Right lobe of liver (tissue), 6 donors: Measurements from ENCODE around the gene HOXB3. TPM values are rescaled to one million over a fixed set of nuclear protein-coding genes. Genes with fewer than 3 reads are reported as not detected.

Source experiments
- ATAC-seq, 4 donors: fragments of 200-7000 bp; cut with Tn5 transposase; one replicate each; pipeline ENCODE4 v1.9.1; 2020; ENCODE audit warnings: mild to moderate bottlenecking in 4 of 4, moderate library complexity in 4 of 4
- DNase-seq, 3 donors: peaks; one replicate each; pipeline ENCODE4 v3.0.0-alpha.2; 2020
- H3K27ac ChIP-seq, 3 donors: fragments of 200-600 bp; one replicate each; pipeline ENCODE4 v1.8.0; 2022
- H3K27me3 ChIP-seq, 2 donors: fragments of 200-600 bp; one replicate each; pipeline ENCODE4 v1.8.0; 2022
- H3K36me3 ChIP-seq, 4 donors: fragments of 200-600 bp; sonication (generic) in 1 of 4; one replicate each; pipeline versions ENCODE4 v1.5.1 to v1.8.0; 2017 to 2022; ENCODE audit warnings: control low read depth in 1 of 4
- H3K4me1 ChIP-seq, 4 donors: fragments of 200-600 bp; sonication (generic) in 1 of 4; one replicate each; pipeline versions ENCODE4 v1.5.1 to v1.8.0; 2017 to 2022; ENCODE audit warnings: control low read depth in 1 of 4
- H3K4me3 ChIP-seq, 3 donors: fragments of 200-600 bp; one replicate each; pipeline ENCODE4 v1.8.0; 2022
- H3K9me3 ChIP-seq, 4 donors: fragments of 200-600 bp; sonication (generic) in 1 of 4; one replicate each; pipeline versions ENCODE4 v1.5.1 to v1.8.0; 2017 to 2022; ENCODE audit warnings: control low read depth in 1 of 4
- POLR2A ChIP-seq: fragments of 450-650 bp; IDR thresholded peaks from one replicate; pipeline ENCODE4 v1.6.1; 2017; ENCODE audit warnings: antibody characterized with exemption, mild to moderate bottlenecking
- WGBS: methylation state at CpG from one replicate; pipeline ENCODE4 v1.1.6; 2018; ENCODE audit warnings: low coverage, low lambda C conversion rate; ENCODE audit not compliant: insufficient coverage; ENCODE audit errors: missing lambda C conversion rate; 5-methylcytosine and 5-hydroxymethylcytosine counted together
- intact Hi-C, 2 donors: fragments of 100-400 bp; cut with DNase I; formaldehyde crosslinking; loops; one replicate each; pipeline versions ENCODE4 v1.11.2 to v1.14.1; 2022
- total RNA-seq, 6 experiments: library from RNA; depleted of rRNA in 2 of 6; stranded (reverse); fragments of >200 nt in 2 of 6; fragmentation: NEBNext Ultra II Directional in 3 of 6; extraction: Animal tissue kit (Norgen Biotek cat#: 25700) in 3 of 6; gene quantifications; one replicate each; pipeline versions ENCODE4 v1.1.0 to v1.2.4, GENCODE V29; 2016 to 2023
- TF ChIP-seq, protein P1 (sequence below), 4 donors: fragments of 200-600 bp in 3 of 4; fragments of 450-650 bp in 1 of 4; IDR thresholded peaks; one replicate each; pipeline versions ENCODE4 v1.5.1 to v1.8.0; 2016 to 2022; ENCODE audit warnings: antibody characterized with exemption in 4 of 4, mild to moderate bottlenecking in 2 of 4
- donor health status: DM: no; HTN: yes; CAD: no.
- donor health status: DM: no; HTN: no; CAD: no.
- donor health status: DM: no; HTN: no; CAD: no.
- donor health status: DM: no; HTN: yes; CAD: no.
- donor health status: DM: no; HTN: yes; CAD: no.

Gene HOXB3
- total RNA-seq, 6 experiments from 2014 or later, result 0.99 to 3.2 (median 2.6) TPM

GRCh38 chr17:48593126-48593829, 3.2 kb upstream of the HOXB3 start, which contains the start of gene HOXB5:
HOXB5 (minus strand) TSS chr17:48593779; CDS start chr17:48593682, 97 bp downstream.
- TF ChIP-seq POLR2A, result no peak
- TF ChIP-seq, protein P1, sequence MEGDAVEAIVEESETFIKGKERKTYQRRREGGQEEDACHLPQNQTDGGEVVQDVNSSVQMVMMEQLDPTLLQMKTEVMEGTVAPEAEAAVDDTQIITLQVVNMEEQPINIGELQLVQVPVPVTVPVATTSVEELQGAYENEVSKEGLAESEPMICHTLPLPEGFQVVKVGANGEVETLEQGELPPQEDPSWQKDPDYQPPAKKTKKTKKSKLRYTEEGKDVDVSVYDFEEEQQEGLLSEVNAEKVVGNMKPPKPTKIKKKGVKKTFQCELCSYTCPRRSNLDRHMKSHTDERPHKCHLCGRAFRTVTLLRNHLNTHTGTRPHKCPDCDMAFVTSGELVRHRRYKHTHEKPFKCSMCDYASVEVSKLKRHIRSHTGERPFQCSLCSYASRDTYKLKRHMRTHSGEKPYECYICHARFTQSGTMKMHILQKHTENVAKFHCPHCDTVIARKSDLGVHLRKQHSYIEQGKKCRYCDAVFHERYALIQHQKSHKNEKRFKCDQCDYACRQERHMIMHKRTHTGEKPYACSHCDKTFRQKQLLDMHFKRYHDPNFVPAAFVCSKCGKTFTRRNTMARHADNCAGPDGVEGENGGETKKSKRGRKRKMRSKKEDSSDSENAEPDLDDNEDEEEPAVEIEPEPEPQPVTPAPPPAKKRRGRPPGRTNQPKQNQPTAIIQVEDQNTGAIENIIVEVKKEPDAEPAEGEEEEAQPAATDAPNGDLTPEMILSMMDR (IDR thresholded peaks at IDR 0.05), result no peak
- peak in 1 of 3 donors; percentile 35 for DNase-seq
- peak; percentile 9 to 11 (median 9) for ATAC-seq
- Histone ChIP-seq H3K36me3 (no peaks in the 10 kb centered on the region), H3K4me3 (peak within 1 kb of the TSS; percentile 10 to 32 (median 14)), H3K27me3 (peaks cover 0 to 43% of the 10 kb centered on the region in 2 donors), H3K9me3 (no peaks in the 10 kb centered on the region), H3K27ac (peak within 1 kb of the TSS; percentile 15 to 47 (median 44)), H3K4me1 (peaks cover 0 to 9% (median 0%) of the 10 kb centered on the region in 4 donors)
- 2% methylated on average over 20 of the region's 50 CpGs for whole genome bisulfite sequencing
- intact Hi-C loops, result no loop called here

- DNase-seq (no peak), ATAC-seq (peak in 3 of 4 donors; percentile 8 to 20 (median 14))
- intact Hi-C loops, result no loop called here
- Histone ChIP-seq H3K36me3 (no peaks in the 10 kb centered on the region), H3K4me3 (peak overlapping the region; percentile 10 to 32 (median 14)), H3K27me3 (peaks cover 0 to 36% of the 10 kb centered on the region in 2 donors), H3K9me3 (no peaks in the 10 kb centered on the region), H3K4me1 (peaks cover 0 to 2% (median 0%) of the 10 kb centered on the region in 4 donors), H3K27ac (peak overlapping the region in 2 of 3 donors; percentile 15 to 44)
- TF ChIP-seq, protein P1 (IDR thresholded peaks at IDR 0.05), result no peak
- TF ChIP-seq POLR2A, result no peak
- WGBS, result 11% methylated on average over 14 of the region's 14 CpGs
Measured at GRCh38 chr17:48592577-48592976, 2.5 kb upstream of the HOXB3 start.

GRCh38 chr17:48592057-48592514, 2.0 kb upstream of the HOXB3 start:
- Histone ChIP-seq H3K4me1 (no peaks in the 10 kb centered on the region), H3K36me3 (no peaks in the 10 kb centered on the region), H3K4me3 (peak overlapping the region; percentile 8 to 32 (median 14)), H3K27me3 (peaks cover 0 to 33% of the 10 kb centered on the region in 2 donors), H3K9me3 (no peaks in the 10 kb centered on the region), H3K27ac (peak overlapping the region in 1 of 3 donors; percentile 44)
- 27% methylated on average over 7 of the region's 33 CpGs for WGBS
- DNase-seq (peak in 1 of 3 donors; percentile 35), ATAC-seq (no peak)
- intact Hi-C loops, result no loop called here
- TF ChIP-seq POLR2A, result no peak
- TF ChIP-seq, protein P1 (IDR thresholded peaks at IDR 0.05), result no peak

DNA sequence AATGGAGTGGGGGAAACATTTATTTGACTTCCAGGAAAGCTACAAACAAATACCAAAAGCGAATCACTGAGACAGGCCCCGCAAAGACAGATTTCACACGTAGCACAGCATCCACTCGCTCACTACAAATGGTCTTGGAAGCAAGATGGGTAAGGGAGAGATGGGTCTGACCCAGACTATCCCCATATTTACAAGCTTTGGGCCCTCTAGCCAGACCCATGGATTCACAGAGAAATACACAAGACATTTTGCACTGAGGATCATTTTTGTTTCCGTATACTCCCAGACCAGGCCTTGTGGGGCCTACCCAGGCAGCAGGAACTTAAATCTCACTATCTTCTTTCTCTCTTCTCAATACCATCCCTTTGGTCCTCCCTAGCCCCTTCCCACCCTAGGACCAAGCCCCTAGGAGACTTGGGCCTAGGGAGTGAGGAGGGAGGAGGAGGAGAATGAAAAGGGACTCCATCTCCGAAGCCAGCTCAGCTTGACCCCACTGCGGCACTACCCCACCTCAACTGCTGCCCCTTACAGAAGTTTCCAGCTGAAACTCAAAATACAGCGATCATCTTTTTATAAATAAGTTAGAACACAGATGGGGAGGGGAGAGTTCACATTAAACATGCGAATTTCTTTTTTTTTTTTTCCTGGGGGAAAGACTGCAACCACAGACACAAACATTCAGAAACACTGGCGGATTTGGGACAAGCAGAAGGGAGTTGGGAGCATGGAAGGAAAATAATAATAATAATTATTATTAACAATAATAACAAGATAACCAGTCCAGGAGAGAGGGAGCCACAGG, 1.4 kb upstream of the HOXB3 start:
- DNase-seq (no peak), ATAC-seq (no peak)
- Histone ChIP-seq H3K4me1 (no peaks in the 10 kb centered on the region), H3K27ac (peak overlapping the region in 1 of 3 donors; percentile 44), H3K36me3 (no peaks in the 10 kb centered on the region), H3K4me3 (no peak overlapping the region), H3K27me3 (peaks cover 0 to 38% of the 10 kb centered on the region in 2 donors), H3K9me3 (no peaks in the 10 kb centered on the region)
- intact Hi-C loops, result no loop called here
- WGBS, result 73% methylated on average over 9 of the region's 10 CpGs
- no peak for TF ChIP-seq POLR2A
- TF ChIP-seq, protein P1 (IDR thresholded peaks at IDR 0.05), result no peak
